B cell (primary cell): Measurements from ENCODE around the gene C6orf136. TPM values are rescaled to one million over a fixed set of nuclear protein-coding genes. Genes with fewer than 3 reads are reported as not detected.

Experiments
- ATAC-seq: fragments of 200-7000 bp; cut with Tn5 transposase; one replicate; pipeline ENCODE4 v1.10.0; 2021; ENCODE audit warnings: low read depth, mild to moderate bottlenecking, moderate number of reproducible peaks, moderate library complexity
- CTCF ChIA-PET: fragments of 350-600 bp; sonication (Branson Sonifier 250); formaldehyde crosslinking; loops from one replicate; lab custom pipeline; 2021; ENCODE audit warnings: antibody characterized with exemption, inconsistent platforms; lab: Charles Lee
- POLR2A ChIA-PET: fragments of 350-600 bp; sonication (Branson Sonifier 250); formaldehyde crosslinking; loops from one replicate; lab custom pipeline; 2021; ENCODE audit warnings: antibody characterized with exemption; lab: Charles Lee
- DNase-seq: peaks from one replicate; pipeline ENCODE4 v3.0.0; 2013
- H2AFZ ChIP-seq: 2 replicates; pipeline ENCODE4 v1.6.1; 2012; ENCODE audit warnings: mild to moderate bottlenecking, low read depth, low read length; ENCODE audit not compliant: insufficient read depth, poor library complexity, severe bottlenecking
- H3K27ac ChIP-seq, 2 donors: 1 replicate in 1 of 2; 2 replicates in 1 of 2; pipeline ENCODE4 v1.5.1; 2012 to 2013; ENCODE audit warnings: low read length in 2 of 2, mild to moderate bottlenecking in 2 of 2, moderate library complexity in 1 of 2
- H3K27me3 ChIP-seq, 4 experiments: fragments of 200-600 bp in 1 of 4; sonication (generic) in 1 of 4; replicated peaks in 1 of 4; 1 replicate in 2 of 4; 2 replicates in 2 of 4; pipeline versions ENCODE4 v1.6.1 to v1.7.0; 2013 to 2016; ENCODE audit warnings: low read length in 3 of 4, mild to moderate bottlenecking in 2 of 4, mixed read lengths in 1 of 4, moderate library complexity in 1 of 4; ENCODE audit not compliant: insufficient read depth in 4 of 4, control insufficient read depth in 3 of 4; ENCODE audit errors: control extremely low read depth in 1 of 4
- H3K36me3 ChIP-seq, 2 experiments: replicated peaks in 1 of 2; 1 replicate in 1 of 2; 2 replicates in 1 of 2; pipeline versions ENCODE4 v1.6.1 to v1.7.1; 2013; ENCODE audit warnings: low read length in 1 of 2; ENCODE audit not compliant: insufficient read depth in 2 of 2, control insufficient read depth in 1 of 2; ENCODE audit errors: control extremely low read depth in 1 of 2, extremely low read depth in 1 of 2
- H3K4me1 ChIP-seq, 2 donors: fragments of 200-600 bp in 1 of 2; sonication (generic) in 1 of 2; 1 replicate in 1 of 2; 2 replicates in 1 of 2; pipeline versions ENCODE4 v1.5.1 to v1.6.1; 2013 to 2017; ENCODE audit warnings: low read length in 2 of 2; ENCODE audit not compliant: control insufficient read depth in 2 of 2, insufficient read depth in 2 of 2
- H3K4me2 ChIP-seq: replicated peaks from 2 replicates; pipeline ENCODE3; 2012; ENCODE audit warnings: mild to moderate bottlenecking, low read depth, low read length; ENCODE audit not compliant: poor library complexity, severe bottlenecking
- H3K4me3 ChIP-seq, 5 experiments: fragments of 200-600 bp in 1 of 5; sonication (generic) in 1 of 5; 1 replicate in 3 of 5; 2 replicates in 2 of 5; pipeline versions ENCODE4 v1.5.1 to v1.7.0; 2011 to 2016; ENCODE audit warnings: low read length in 4 of 5, mild to moderate bottlenecking in 4 of 5, low read depth in 2 of 5, control low read depth in 1 of 5, moderate library complexity in 1 of 5; ENCODE audit not compliant: insufficient read depth in 1 of 5; ENCODE audit errors: control extremely low read depth in 1 of 5, extremely low read depth in 1 of 5
- H3K79me2 ChIP-seq: fragments of 200-600 bp; sonication (generic); one replicate; pipeline ENCODE4 v1.6.0; 2016; ENCODE audit warnings: low read length; ENCODE audit not compliant: control insufficient read depth, insufficient read depth
- H3K9ac ChIP-seq: fragments of 200-600 bp; sonication (generic); 2 replicates; pipeline ENCODE4 v1.6.1; 2017; ENCODE audit warnings: mild to moderate bottlenecking, low read length, moderate library complexity
- H3K9me3 ChIP-seq, 3 donors: one replicate each; pipeline versions ENCODE4 v1.6.1 to v1.7.1; 2013; ENCODE audit warnings: low read length in 2 of 3; ENCODE audit not compliant: control insufficient read depth in 2 of 3, insufficient read depth in 1 of 3; ENCODE audit errors: control extremely low read depth in 1 of 3
- H4K20me1 ChIP-seq: 2 replicates; pipeline ENCODE4 v1.6.0; 2012; ENCODE audit warnings: mild to moderate bottlenecking, low read length; ENCODE audit not compliant: insufficient read depth, control insufficient read depth, poor library complexity, severe bottlenecking
- H3K27ac Mint-ChIP-seq: one replicate; pipeline ENCODE4 v1.8.0; 2021; ENCODE audit warnings: mixed read lengths
- H3K27me3 Mint-ChIP-seq: one replicate; pipeline ENCODE4 v1.8.0; 2021; ENCODE audit warnings: mixed read lengths
- H3K4me1 Mint-ChIP-seq: one replicate; pipeline ENCODE4 v1.8.0; 2021; ENCODE audit warnings: mixed read lengths
- H3K4me3 Mint-ChIP-seq: one replicate; pipeline ENCODE4 v1.8.0; 2021; ENCODE audit warnings: mixed read lengths
- H3K9me3 Mint-ChIP-seq: one replicate; pipeline ENCODE4 v1.8.0; 2022; ENCODE audit warnings: mixed read lengths; ENCODE audit not compliant: insufficient read depth
- EZH2 ChIP-seq: IDR thresholded peaks from 2 replicates; pipeline ENCODE4 v1.6.1; 2012; ENCODE audit warnings: borderline replicate concordance, low read depth, mild to moderate bottlenecking, moderate library complexity, low read length; ENCODE audit not compliant: insufficient read depth, poor library complexity, severe bottlenecking
- WGBS: methylation state at CpG from one replicate; pipeline ENCODE4 v1.1.5; 2013; ENCODE audit warnings: missing lambda C conversion rate; ENCODE audit not compliant: insufficient coverage; 5-methylcytosine and 5-hydroxymethylcytosine counted together
- intact Hi-C: fragments of 100-400 bp; cut with micrococcal nuclease; formaldehyde crosslinking; loops from one replicate; pipeline ENCODE4 v1.10.0; 2022
- polyA plus RNA-seq: library from polyadenylated mRNA; depleted of rRNA; stranded (reverse); fragments of >200 nt; gene quantifications from 2 replicates; pipeline ENCODE4 v1.2.3, GENCODE V29; 2012
- total RNA-seq, 2 donors: library from RNA; stranded (reverse); fragments of 120-200 nt in 1 of 2; gene quantifications; 1 replicate in 1 of 2; 2 replicates in 1 of 2; pipeline versions ENCODE4 v1.2.3 to v1.2.4, GENCODE V29; 2013 to 2022
- TF ChIP-seq, protein P1 (sequence below): fragments of 200-600 bp; IDR thresholded peaks from one replicate; pipeline ENCODE4 v1.8.0; 2022; ENCODE audit warnings: antibody characterized with exemption, mild to moderate bottlenecking

The C6orf136 gene
- total and polyA plus RNA-seq, 2 donors (not counting 1 experiment from before 2014, with no cell fraction given): 36.6 to 37.2 TPM

DNA sequence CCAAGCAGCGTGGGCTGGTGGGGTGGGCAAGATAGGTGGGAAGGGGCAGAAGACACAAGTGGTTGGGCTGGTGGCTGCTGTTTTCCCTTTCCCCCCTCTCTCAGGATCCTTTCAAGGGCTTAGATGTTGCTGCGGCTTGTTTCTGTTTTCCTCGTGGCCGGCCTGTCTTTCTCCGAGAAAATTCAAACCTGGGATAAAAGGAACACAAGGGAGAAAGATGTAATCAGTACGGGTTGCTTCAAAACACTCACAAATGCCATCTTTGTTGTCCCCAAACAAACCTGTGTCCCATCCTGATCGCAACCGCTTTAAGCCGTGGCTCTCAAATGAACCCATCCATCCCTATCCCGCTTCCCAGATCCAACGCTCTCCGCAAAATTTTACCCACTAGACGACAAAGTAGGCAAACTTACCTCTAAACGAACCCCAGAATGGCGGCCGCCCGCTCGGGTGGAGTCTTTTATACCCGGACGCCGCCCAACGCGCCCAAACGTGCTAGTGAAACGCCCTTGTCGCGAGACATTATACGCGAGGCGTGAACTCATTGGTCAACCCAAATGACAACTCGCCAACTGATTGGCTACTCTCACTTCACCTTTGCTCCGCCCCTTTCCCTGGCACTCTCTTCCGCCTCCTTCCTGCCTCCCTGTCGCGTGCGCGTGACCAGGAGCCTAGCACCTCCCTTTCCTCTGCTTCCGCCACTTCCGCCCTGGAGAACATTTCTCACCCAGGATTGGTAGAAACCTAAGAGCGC lies 29.9 kb upstream of the C6orf136 start, which contains the start of gene PPP1R10:
Gene PPP1R10, minus strand, starts transcription at position 433 of the 754 bp plus-strand sequence. CDS start 7,299 bp downstream, outside the sequence.
- CTCF ChIA-PET: interaction anchor here (1.3 to 2.4 kb wide), 5 partner anchors 62 to 100 kb away, joined by 3 to 9 read pairs (median 4); partner anchors contain the start of gene MDC1
- DNase-seq (peak; percentile 100), ATAC-seq (peak; percentile 77)
- H3K9ac ChIP-seq: peak within 1 kb of the TSS; percentile 100
- peaks cover 38% of the 10 kb centered on the region for H3K4me1 Mint-ChIP-seq
- H3K9me3 ChIP-seq: no peaks in the 10 kb centered on the region
- POLR2A ChIA-PET: interaction anchor here (0.6 to 2.0 kb wide), 18 partner anchors 10 to 1355 kb away, joined by 3 to 12 read pairs (median 3); partner anchors contain the start of genes ABCF1, ATAT1, C6orf136 and DXO
- peak within 1 kb of the TSS; percentile 99 for H3K27ac ChIP-seq
- no peaks in the 10 kb centered on the region for H4K20me1 ChIP-seq
- H3K36me3 ChIP-seq: peaks cover 4 to 40% of the 10 kb centered on the region in 2 experiments
- no peaks in the 10 kb centered on the region for H3K9me3 Mint-ChIP-seq
- peak within 1 kb of the TSS; percentile 93 to 100 (median 98) for H3K4me3 ChIP-seq
- H2AFZ ChIP-seq: peak within 1 kb of the TSS; percentile 82
- peaks cover 33 to 36% of the 10 kb centered on the region in 2 donors for H3K4me1 ChIP-seq
- no peaks in the 10 kb centered on the region for H3K27me3 ChIP-seq
- intact Hi-C loops: loop anchor here (1.0 to 10.0 kb wide), 12 partner anchors 9 to 738 kb away; partner anchors contain the start of genes ABCF1, ATAT1, C6orf136 and DHX16
- under 1% methylated on average over 37 of the region's 40 CpGs for WGBS
- H3K4me3 Mint-ChIP-seq: peak within 1 kb of the TSS; percentile 92
- TF ChIP-seq EZH2: no peak
- TF ChIP-seq, protein P1, sequence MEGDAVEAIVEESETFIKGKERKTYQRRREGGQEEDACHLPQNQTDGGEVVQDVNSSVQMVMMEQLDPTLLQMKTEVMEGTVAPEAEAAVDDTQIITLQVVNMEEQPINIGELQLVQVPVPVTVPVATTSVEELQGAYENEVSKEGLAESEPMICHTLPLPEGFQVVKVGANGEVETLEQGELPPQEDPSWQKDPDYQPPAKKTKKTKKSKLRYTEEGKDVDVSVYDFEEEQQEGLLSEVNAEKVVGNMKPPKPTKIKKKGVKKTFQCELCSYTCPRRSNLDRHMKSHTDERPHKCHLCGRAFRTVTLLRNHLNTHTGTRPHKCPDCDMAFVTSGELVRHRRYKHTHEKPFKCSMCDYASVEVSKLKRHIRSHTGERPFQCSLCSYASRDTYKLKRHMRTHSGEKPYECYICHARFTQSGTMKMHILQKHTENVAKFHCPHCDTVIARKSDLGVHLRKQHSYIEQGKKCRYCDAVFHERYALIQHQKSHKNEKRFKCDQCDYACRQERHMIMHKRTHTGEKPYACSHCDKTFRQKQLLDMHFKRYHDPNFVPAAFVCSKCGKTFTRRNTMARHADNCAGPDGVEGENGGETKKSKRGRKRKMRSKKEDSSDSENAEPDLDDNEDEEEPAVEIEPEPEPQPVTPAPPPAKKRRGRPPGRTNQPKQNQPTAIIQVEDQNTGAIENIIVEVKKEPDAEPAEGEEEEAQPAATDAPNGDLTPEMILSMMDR: no peak
- H3K79me2 ChIP-seq: peaks cover 68% of the 10 kb centered on the region
- peak within 1 kb of the TSS; percentile 82 for H3K4me2 ChIP-seq
- H3K27me3 Mint-ChIP-seq: no peaks in the 10 kb centered on the region
- peak within 1 kb of the TSS; percentile 100 for H3K27ac Mint-ChIP-seq
